WTC11 (cell line): Measurements from ENCODE around the gene IL23R.

ENCODE experiments used
- AR ChIP-seq: fragments of 250-450 bp; sonication (Bioruptor Pico); IDR thresholded peaks from 2 replicates; pipeline ENCODE4 v1.9.0; 2021; ENCODE audit warnings: mild to moderate bottlenecking
- ATF1 ChIP-seq: sonication (generic); formaldehyde crosslinking; IDR thresholded peaks from 2 replicates; pipeline ENCODE4 v1.8.1; 2023; ENCODE audit warnings: mild to moderate bottlenecking, moderate library complexity, missing genetic modification reagents
- CREB1 ChIP-seq: sonication (generic); formaldehyde crosslinking; IDR thresholded peaks from 2 replicates; pipeline ENCODE4 v1.8.0; 2023; ENCODE audit warnings: mild to moderate bottlenecking, missing genetic modification reagents
- CTCF ChIP-seq: fragments of 200-600 bp; IDR thresholded peaks from 2 replicates; pipeline ENCODE4 v1.8.0; 2022; ENCODE audit warnings: antibody characterized with exemption
- E2F5 ChIP-seq: sonication (generic); formaldehyde crosslinking; IDR thresholded peaks from 2 replicates; pipeline ENCODE4 v1.8.1; 2022; ENCODE audit warnings: mild to moderate bottlenecking, moderate library complexity, missing genetic modification reagents
- ESRRA ChIP-seq: sonication (generic); formaldehyde crosslinking; IDR thresholded peaks from 2 replicates; pipeline ENCODE4 v1.8.1; 2022; ENCODE audit warnings: mild to moderate bottlenecking, missing genetic modification reagents, borderline replicate concordance
- MXD4 ChIP-seq: fragments of 250-450 bp; sonication (Bioruptor Pico); IDR thresholded peaks from 2 replicates; pipeline ENCODE4 v1.8.0; 2021; ENCODE audit warnings: mild to moderate bottlenecking, moderate library complexity, borderline replicate concordance
- SMAD3 ChIP-seq: sonication (generic); formaldehyde crosslinking; IDR thresholded peaks from 2 replicates; pipeline ENCODE4 v1.8.0; 2022; ENCODE audit warnings: missing genetic modification reagents, mild to moderate bottlenecking, borderline replicate concordance
- SP1 ChIP-seq: sonication (generic); formaldehyde crosslinking; conservative IDR thresholded peaks from 2 replicates; pipeline ENCODE4 v1.8.1; 2022; ENCODE audit warnings: missing genetic modification reagents
- ZNF232 ChIP-seq: sonication (generic); formaldehyde crosslinking; IDR thresholded peaks from 2 replicates; pipeline ENCODE4 v1.8.0; 2022; ENCODE audit warnings: mild to moderate bottlenecking, missing genetic modification reagents
- TF ChIP-seq, protein P1 (sequence below): fragments of 250-450 bp; sonication (Bioruptor Pico); conservative IDR thresholded peaks from 2 replicates; pipeline ENCODE4 v1.9.0; 2021; ENCODE audit warnings: mild to moderate bottlenecking

DNA sequence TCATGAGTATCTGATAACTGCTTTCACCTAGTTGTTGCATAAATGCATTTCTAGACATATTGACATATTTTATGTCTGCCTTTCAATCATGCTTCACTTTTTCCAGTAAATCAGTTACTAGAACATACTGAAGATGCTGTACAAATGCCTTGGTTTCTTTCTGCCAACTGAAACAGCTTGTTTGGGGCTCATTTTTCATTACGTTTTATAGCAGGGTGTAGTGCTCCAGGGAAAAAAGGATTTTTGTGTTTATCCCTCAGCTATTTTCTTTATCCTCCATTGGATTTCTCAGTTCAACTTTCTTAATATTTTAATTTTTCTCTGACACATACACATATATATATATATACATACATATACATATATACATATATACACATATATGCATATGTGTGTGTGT, 51.7 kb downstream of the IL23R start:
- TF ChIP-seq CTCF (no peak), ESRRA (CRISPR knock-in tag) (no peak), MXD4 (CRISPR knock-in tag) (no peak), E2F5 (no peak), CREB1 (CRISPR knock-in tag) (no peak), AR (CRISPR knock-in tag) (no peak), SP1 (no peak), SMAD3 (CRISPR knock-in tag) (no peak), ZNF232 (no peak), ATF1 (CRISPR knock-in tag) (no peak)
- TF ChIP-seq, protein P1, sequence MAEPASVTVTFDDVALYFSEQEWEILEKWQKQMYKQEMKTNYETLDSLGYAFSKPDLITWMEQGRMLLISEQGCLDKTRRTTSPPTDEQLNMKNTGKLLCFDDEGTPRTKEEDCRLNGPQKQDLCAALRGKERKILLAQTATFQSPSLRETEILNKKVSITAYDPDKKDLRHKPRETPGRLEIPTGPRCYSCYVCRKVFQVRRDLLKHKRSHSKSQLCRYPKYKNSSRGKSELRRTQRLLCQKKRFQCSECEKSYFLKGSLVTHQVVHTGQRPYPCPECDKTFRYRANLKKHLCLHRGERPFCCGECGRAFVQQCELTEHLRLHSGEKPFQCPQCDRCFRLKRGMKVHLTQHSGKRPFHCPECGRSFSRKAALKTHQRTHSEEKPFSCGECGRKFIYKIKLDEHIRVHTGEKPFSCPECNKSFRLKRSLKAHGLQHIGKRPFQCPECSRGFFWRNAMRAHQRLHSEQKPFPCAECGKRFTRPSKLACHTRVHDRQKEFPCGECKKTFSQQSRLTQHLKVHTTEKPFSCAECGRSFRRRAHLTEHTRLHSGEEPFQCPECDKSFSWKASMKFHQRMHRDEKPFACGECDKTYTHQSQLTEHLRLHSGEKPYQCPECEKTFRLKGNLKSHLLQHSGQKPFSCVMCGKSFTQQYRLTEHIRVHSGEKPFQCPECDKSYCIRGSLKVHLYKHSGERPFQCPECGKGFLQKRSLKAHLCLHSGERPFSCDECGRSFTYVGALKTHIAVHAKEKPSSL = no peak
